Measurements from ENCODE around the gene SIRT2. TPM values are rescaled to one million over a fixed set of nuclear protein-coding genes. Genes with fewer than 3 reads are reported as not detected.

SIRT2 gene
- total RNA-seq, 1 experiment from 2014 or later = 51.7 TPM

Other genes with a start within 250 kb of the SIRT2 start
- gene CAPN12, start 155.1 kb downstream of the SIRT2 start, total RNA-seq (2022) = 14.5 and 14.7 TPM in 2 replicates
- not detected in 2 replicates for gene LGALS7, start 126.1 kb downstream of the SIRT2 start, total RNA-seq (2022)
- 3.2 and 4.8 TPM in 2 replicates for gene LGALS7B, start 110.4 kb downstream of the SIRT2 start, total RNA-seq (2022)
- gene LGALS4, start 86.7 kb downstream of the SIRT2 start, total RNA-seq (2022) = 321 and 537 TPM in 2 replicates
- gene ECH1, start 67.8 kb downstream of the SIRT2 start, total RNA-seq (2022) = 253 and 291 TPM in 2 replicates
- 383 and 408 TPM in 2 replicates for gene HNRNPL, start 49.6 kb downstream of the SIRT2 start, total RNA-seq (2022)
- gene RINL, start 21.3 kb downstream of the SIRT2 start, total RNA-seq (2022) = 4.1 TPM in 2 replicates
- gene NFKBIB, start 351 bp upstream of the SIRT2 start, total RNA-seq (2022) = 54.4 and 62.6 TPM in 2 replicates
- gene CCER2, start 12.6 kb upstream of the SIRT2 start, total RNA-seq (2022) = 0.57 and 1.2 TPM in 2 replicates
- 52.1 and 58.1 TPM in 2 replicates for gene SARS2, start 31.1 kb upstream of the SIRT2 start, total RNA-seq (2022)
- 73.1 and 88.2 TPM in 2 replicates for gene MRPS12, start 31.3 kb upstream of the SIRT2 start, total RNA-seq (2022)
- gene FBXO17, start 76.1 kb upstream of the SIRT2 start, total RNA-seq (2022) = 20.1 and 24.2 TPM in 2 replicates
- gene FBXO27, start 132.9 kb upstream of the SIRT2 start, total RNA-seq (2022) = 9.6 and 14.6 TPM in 2 replicates
- gene ACP7, start 184.8 kb upstream of the SIRT2 start, total RNA-seq (2022) = 6.6 and 9.5 TPM in 2 replicates
- 75.7 and 89.2 TPM in 2 replicates for gene PAK4, start 226.2 kb upstream of the SIRT2 start, total RNA-seq (2022)